OCI-LY1 (cell line): ENCODE data around the gene GALNT2.

ENCODE experiments used
- EZH2 ChIP-seq: fragments of 200-600 bp; sonication (generic), shearing (Covaris generic); IDR thresholded peaks from 2 replicates; pipeline ENCODE4 v1.8.0; 2017; ENCODE audit warnings: borderline replicate concordance, mixed run types, mild to moderate bottlenecking, antibody characterized with exemption, low read length, moderate library complexity, mixed read lengths
- TF ChIP-seq, protein P1 (sequence below): fragments of 200-600 bp; sonication (generic), shearing (Covaris generic); IDR thresholded peaks from 2 replicates; pipeline ENCODE4 v1.5.1; 2017; ENCODE audit warnings: mild to moderate bottlenecking, antibody characterized with exemption, low read length, moderate library complexity, mixed read lengths

DNA sequence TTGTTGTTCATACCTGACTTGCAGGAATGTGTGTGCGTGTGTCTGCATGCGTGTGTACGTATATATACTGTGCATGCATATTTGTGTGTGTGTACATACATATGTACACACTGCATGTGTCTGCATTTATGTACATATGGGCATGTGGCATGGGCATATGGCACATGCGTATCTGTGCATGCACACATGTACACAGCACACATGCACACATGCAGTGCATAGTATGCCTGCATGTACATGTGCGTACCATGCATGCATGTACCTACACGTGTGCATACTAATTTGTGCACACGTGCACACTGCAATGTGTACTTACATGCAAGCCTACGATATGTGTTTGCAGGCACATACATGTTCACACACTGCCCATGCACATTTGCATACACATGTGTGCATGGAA, 43.9 kb downstream of the GALNT2 start:
- TF ChIP-seq, protein P1, sequence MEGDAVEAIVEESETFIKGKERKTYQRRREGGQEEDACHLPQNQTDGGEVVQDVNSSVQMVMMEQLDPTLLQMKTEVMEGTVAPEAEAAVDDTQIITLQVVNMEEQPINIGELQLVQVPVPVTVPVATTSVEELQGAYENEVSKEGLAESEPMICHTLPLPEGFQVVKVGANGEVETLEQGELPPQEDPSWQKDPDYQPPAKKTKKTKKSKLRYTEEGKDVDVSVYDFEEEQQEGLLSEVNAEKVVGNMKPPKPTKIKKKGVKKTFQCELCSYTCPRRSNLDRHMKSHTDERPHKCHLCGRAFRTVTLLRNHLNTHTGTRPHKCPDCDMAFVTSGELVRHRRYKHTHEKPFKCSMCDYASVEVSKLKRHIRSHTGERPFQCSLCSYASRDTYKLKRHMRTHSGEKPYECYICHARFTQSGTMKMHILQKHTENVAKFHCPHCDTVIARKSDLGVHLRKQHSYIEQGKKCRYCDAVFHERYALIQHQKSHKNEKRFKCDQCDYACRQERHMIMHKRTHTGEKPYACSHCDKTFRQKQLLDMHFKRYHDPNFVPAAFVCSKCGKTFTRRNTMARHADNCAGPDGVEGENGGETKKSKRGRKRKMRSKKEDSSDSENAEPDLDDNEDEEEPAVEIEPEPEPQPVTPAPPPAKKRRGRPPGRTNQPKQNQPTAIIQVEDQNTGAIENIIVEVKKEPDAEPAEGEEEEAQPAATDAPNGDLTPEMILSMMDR: no peak
- no peak for TF ChIP-seq EZH2
